ENCODE results near the gene DTWD2.
"Not testable (repeated sequence)": the region's sequence is repeated elsewhere in the genome, so short reads cannot be mapped to it uniquely, and the experiment has no call there.

Gene DTWD2

GRCh38 chr5:118998861-118999260, 10.5 kb upstream of the DTWD2 start:
- not testable (repeated sequence) for DNase-seq (ENCODE audit: extremely low read depth in 1 of 2, low read depth in 1 of 2)

- no peak for DNase-seq (ENCODE audit: extremely low read depth in 1 of 2, low read depth in 1 of 2)
These were observed 7.8 kb upstream of the DTWD2 start for GRCh38 chr5:118996098-118996497.

- DNase-seq (ENCODE audit: extremely low read depth in 1 of 2, low read depth in 1 of 2): no peak
These were observed 6.2 kb upstream of the DTWD2 start for GRCh38 chr5:118994595-118994994.

- DNase-seq (ENCODE audit: extremely low read depth in 1 of 2, low read depth in 1 of 2): not testable (repeated sequence)
These were observed 4.8 kb upstream of the DTWD2 start for GRCh38 chr5:118993118-118993517.

- not testable (repeated sequence) for DNase-seq (ENCODE audit: extremely low read depth in 1 of 2, low read depth in 1 of 2)
These were observed 3.7 kb upstream of the DTWD2 start for GRCh38 chr5:118992055-118992454.

GRCh38 chr5:118990582-118990981, 2.2 kb upstream of the DTWD2 start:
- no peak for DNase-seq (ENCODE audit: extremely low read depth in 1 of 2, low read depth in 1 of 2)

- DNase-seq (ENCODE audit: extremely low read depth in 1 of 2, low read depth in 1 of 2): no peak
These were observed 1.5 kb upstream of the DTWD2 start for GRCh38 chr5:118989816-118990215.

GRCh38 chr5:118988866-118989180, 476 bp upstream of the DTWD2 start:
- no peak for DNase-seq (ENCODE audit: extremely low read depth in 1 of 2, low read depth in 1 of 2)

- no peak for DNase-seq (ENCODE audit: extremely low read depth in 1 of 2, low read depth in 1 of 2)
These were observed 3.7 kb downstream of the DTWD2 start for GRCh38 chr5:118984602-118985001.

- no peak for DNase-seq (ENCODE audit: extremely low read depth in 1 of 2, low read depth in 1 of 2)
These were observed 6.6 kb downstream of the DTWD2 start for GRCh38 chr5:118981783-118982182.

- no peak for DNase-seq (ENCODE audit: extremely low read depth in 1 of 2, low read depth in 1 of 2)
These were observed 7.9 kb downstream of the DTWD2 start for GRCh38 chr5:118980438-118980837.

GRCh38 chr5:118980017-118980416, 8.3 kb downstream of the DTWD2 start:
- DNase-seq (ENCODE audit: extremely low read depth in 1 of 2, low read depth in 1 of 2): no peak

GRCh38 chr5:118973779-118974445, 14.4 kb downstream of the DTWD2 start:
- not testable (repeated sequence) for DNase-seq (ENCODE audit: extremely low read depth in 1 of 2, low read depth in 1 of 2)

- DNase-seq (ENCODE audit: extremely low read depth in 1 of 2, low read depth in 1 of 2): no peak
These were observed 19.4 kb downstream of the DTWD2 start for GRCh38 chr5:118968925-118969375.

- DNase-seq (ENCODE audit: extremely low read depth in 1 of 2, low read depth in 1 of 2): no peak
These were observed 19.9 kb downstream of the DTWD2 start for GRCh38 chr5:118968406-118968911.

- no peak for DNase-seq (ENCODE audit: extremely low read depth in 1 of 2, low read depth in 1 of 2)
These were observed 21.3 kb downstream of the DTWD2 start for GRCh38 chr5:118967059-118967508.

GRCh38 chr5:118965890-118966289, 22.5 kb downstream of the DTWD2 start:
- DNase-seq (ENCODE audit: extremely low read depth in 1 of 2, low read depth in 1 of 2): no peak

- DNase-seq (ENCODE audit: extremely low read depth in 1 of 2, low read depth in 1 of 2): not testable (repeated sequence)
These were observed 23.4 kb downstream of the DTWD2 start for GRCh38 chr5:118964970-118965369.

- DNase-seq (ENCODE audit: extremely low read depth in 1 of 2, low read depth in 1 of 2): not testable (repeated sequence)
These were observed 24.0 kb downstream of the DTWD2 start for GRCh38 chr5:118964388-118964787.

- no peak for DNase-seq (ENCODE audit: extremely low read depth in 1 of 2, low read depth in 1 of 2)
These were observed 25.2 kb downstream of the DTWD2 start for GRCh38 chr5:118963169-118963568.

- no peak for DNase-seq (ENCODE audit: extremely low read depth in 1 of 2, low read depth in 1 of 2)
These were observed 27.8 kb downstream of the DTWD2 start for GRCh38 chr5:118960557-118960956.

GRCh38 chr5:118956727-118957126, 31.6 kb downstream of the DTWD2 start:
- DNase-seq (ENCODE audit: extremely low read depth in 1 of 2, low read depth in 1 of 2): no peak

- DNase-seq (ENCODE audit: extremely low read depth in 1 of 2, low read depth in 1 of 2): no peak
These were observed 34.7 kb downstream of the DTWD2 start for GRCh38 chr5:118953652-118954005.

All from stimulated activated CD8-positive, alpha-beta memory T cell treated with anti-CD3 and anti-CD28 coated beads, Interleukin-7, amount 100 ng/mL, for 48 hours (primary cell).